ENCODE data around the gene EMC9.

EMC9 gene

GRCh38 chr14:24151404-24152080, 10.2 kb upstream of the EMC9 start:
- Histone ChIP-seq H3K4me3 (ENCODE audit: low read length) (no peak overlapping the region), H3K9ac (ENCODE audit: low read length) (no peak overlapping the region), H3K36me3 (ENCODE audit: control insufficient read depth, insufficient read depth, low read length) (peaks cover 22% of the 10 kb centered on the region), H3K4me1 (ENCODE audit: control insufficient read depth, insufficient read depth, low read length) (peaks cover 7% of the 10 kb centered on the region), H3K27me3 (ENCODE audit: control insufficient read depth, insufficient read depth, low read length) (no peaks in the 10 kb centered on the region), H3K9me3 (ENCODE audit: control insufficient read depth, low read length) (no peaks in the 10 kb centered on the region)

GRCh38 chr14:24150993-24151392, 9.6 kb upstream of the EMC9 start:
- H3K36me3 ChIP-seq (ENCODE audit: control insufficient read depth, insufficient read depth, low read length): peaks cover 22% of the 10 kb centered on the region
- H3K9me3 ChIP-seq (ENCODE audit: control insufficient read depth, low read length): no peaks in the 10 kb centered on the region
- H3K4me3 ChIP-seq (ENCODE audit: low read length): no peak overlapping the region
- H3K27me3 ChIP-seq (ENCODE audit: control insufficient read depth, insufficient read depth, low read length): no peaks in the 10 kb centered on the region
- no peak overlapping the region for H3K9ac ChIP-seq (ENCODE audit: low read length)
- H3K4me1 ChIP-seq (ENCODE audit: control insufficient read depth, insufficient read depth, low read length): peaks cover 7% of the 10 kb centered on the region

DNA sequence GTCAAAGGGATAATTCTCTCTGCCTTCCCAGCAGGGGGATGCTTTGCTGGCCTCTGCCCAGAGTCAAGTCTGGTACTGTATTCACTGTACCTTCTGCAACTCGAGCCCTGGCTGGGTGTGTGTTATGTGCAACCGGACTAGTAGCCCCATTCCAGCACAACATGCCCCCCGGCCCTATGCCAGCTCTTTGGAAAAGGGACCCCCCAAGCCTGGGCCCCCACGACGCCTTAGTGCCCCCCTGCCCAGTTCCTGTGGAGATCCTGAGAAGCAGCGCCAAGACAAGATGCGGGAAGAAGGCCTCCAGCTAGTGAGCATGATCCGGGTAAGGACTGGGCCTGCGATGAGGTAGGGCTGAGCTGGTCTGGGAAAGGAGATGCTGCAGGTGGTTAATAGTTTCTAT, 9.2 kb upstream of the EMC9 start:
- no peaks in the 10 kb centered on the region for H3K27me3 ChIP-seq (ENCODE audit: control insufficient read depth, insufficient read depth, low read length)
- peaks cover 18% of the 10 kb centered on the region for H3K36me3 ChIP-seq (ENCODE audit: control insufficient read depth, insufficient read depth, low read length)
- H3K4me3 ChIP-seq (ENCODE audit: low read length): no peak overlapping the region
- no peak overlapping the region for H3K9ac ChIP-seq (ENCODE audit: low read length)
- H3K9me3 ChIP-seq (ENCODE audit: control insufficient read depth, low read length): no peaks in the 10 kb centered on the region
- H3K4me1 ChIP-seq (ENCODE audit: control insufficient read depth, insufficient read depth, low read length): peaks cover 11% of the 10 kb centered on the region

DNA sequence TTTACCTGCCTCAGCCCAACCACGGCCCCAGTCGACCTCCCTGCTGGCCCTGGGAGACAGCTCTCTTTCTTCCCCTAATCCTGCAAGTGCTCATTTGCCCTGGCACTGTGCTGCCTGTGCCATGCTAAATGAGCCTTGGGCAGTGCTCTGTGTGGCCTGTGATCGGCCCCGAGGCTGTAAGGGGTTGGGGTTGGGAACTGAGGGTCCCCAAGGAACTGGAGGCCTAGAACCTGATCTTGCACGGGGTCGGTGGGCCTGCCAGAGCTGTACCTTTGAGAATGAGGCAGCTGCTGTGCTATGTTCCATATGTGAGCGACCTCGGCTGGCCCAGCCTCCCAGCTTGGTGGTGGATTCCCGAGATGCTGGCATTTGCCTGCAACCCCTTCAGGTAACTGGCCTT, 8.7 kb upstream of the EMC9 start:
- Histone ChIP-seq H3K9ac (ENCODE audit: low read length) (no peak overlapping the region), H3K9me3 (ENCODE audit: control insufficient read depth, low read length) (no peaks in the 10 kb centered on the region), H3K36me3 (ENCODE audit: control insufficient read depth, insufficient read depth, low read length) (peaks cover 14% of the 10 kb centered on the region), H3K27me3 (ENCODE audit: control insufficient read depth, insufficient read depth, low read length) (no peaks in the 10 kb centered on the region), H3K4me1 (ENCODE audit: control insufficient read depth, insufficient read depth, low read length) (peaks cover 17% of the 10 kb centered on the region), H3K4me3 (ENCODE audit: low read length) (no peak overlapping the region)

GRCh38 chr14:24149302-24149969, 8.0 kb upstream of the EMC9 start:
- Histone ChIP-seq H3K27me3 (ENCODE audit: control insufficient read depth, insufficient read depth, low read length) (no peaks in the 10 kb centered on the region), H3K36me3 (ENCODE audit: control insufficient read depth, insufficient read depth, low read length) (peaks cover 11% of the 10 kb centered on the region), H3K9ac (ENCODE audit: low read length) (no peak overlapping the region), H3K9me3 (ENCODE audit: control insufficient read depth, low read length) (no peaks in the 10 kb centered on the region), H3K4me1 (ENCODE audit: control insufficient read depth, insufficient read depth, low read length) (peaks cover 18% of the 10 kb centered on the region), H3K4me3 (ENCODE audit: low read length) (no peak overlapping the region)

GRCh38 chr14:24147761-24148428, 6.5 kb upstream of the EMC9 start:
- H3K4me3 ChIP-seq (ENCODE audit: low read length): peak overlapping the region; percentile 72
- no peaks in the 10 kb centered on the region for H3K9me3 ChIP-seq (ENCODE audit: control insufficient read depth, low read length)
- peaks cover 20% of the 10 kb centered on the region for H3K36me3 ChIP-seq (ENCODE audit: control insufficient read depth, insufficient read depth, low read length)
- peaks cover 18% of the 10 kb centered on the region for H3K4me1 ChIP-seq (ENCODE audit: control insufficient read depth, insufficient read depth, low read length)
- no peaks in the 10 kb centered on the region for H3K27me3 ChIP-seq (ENCODE audit: control insufficient read depth, insufficient read depth, low read length)
- peak overlapping the region; percentile 74 for H3K9ac ChIP-seq (ENCODE audit: low read length)

DNA sequence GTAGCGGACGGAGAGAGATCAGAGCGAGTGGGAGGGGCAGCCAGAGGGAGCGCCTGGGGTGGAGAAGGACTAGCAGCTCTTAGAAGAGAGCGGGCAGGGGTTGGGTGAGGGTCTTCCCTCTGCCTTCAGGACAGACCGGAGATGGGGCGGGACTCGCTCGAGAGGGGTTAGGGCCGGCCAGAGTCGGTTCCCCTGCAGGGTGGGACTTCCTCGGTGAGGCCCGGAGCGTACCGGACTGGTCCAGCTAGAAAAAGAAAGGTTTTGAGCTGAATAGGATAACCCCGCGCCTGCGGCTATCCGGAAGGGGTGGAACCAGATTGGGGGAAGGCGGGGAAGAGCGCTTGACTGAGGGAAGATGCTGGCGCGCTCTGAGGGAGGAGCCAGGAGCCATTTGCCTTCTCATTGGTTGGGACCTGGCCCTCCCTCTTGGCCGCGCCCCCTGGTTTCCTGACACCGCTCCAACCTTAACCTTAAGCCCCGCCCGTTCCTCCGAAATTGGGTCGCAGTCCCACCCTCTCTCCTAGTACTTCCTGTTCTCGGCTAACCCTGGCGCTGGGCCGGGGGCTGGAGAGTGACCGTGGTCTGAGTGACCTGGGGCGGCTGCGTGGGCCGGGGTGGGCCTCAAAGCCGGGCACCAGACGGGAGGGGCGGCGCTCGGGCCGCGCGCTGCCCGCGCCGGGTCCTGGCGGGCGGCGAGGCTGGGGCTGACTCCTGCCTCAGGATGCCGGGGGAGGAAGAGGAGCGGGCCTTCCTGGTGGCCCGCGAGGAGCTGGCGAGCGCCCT, 5.8 kb upstream of the EMC9 start, which contains the start of gene RNF31:
Gene RNF31, plus strand, starts transcription at position 521 of the 783 bp plus-strand sequence. Its CDS starts 201 bp downstream, at position 722.
- Histone ChIP-seq H3K4me1 (ENCODE audit: control insufficient read depth, insufficient read depth, low read length) (peaks cover 19% of the 10 kb centered on the region), H3K36me3 (ENCODE audit: control insufficient read depth, insufficient read depth, low read length) (peaks cover 20% of the 10 kb centered on the region)

GRCh38 chr14:24146453-24146977, 5.1 kb upstream of the EMC9 start, which contains the start of gene PSME2:
Gene PSME2 (minus strand): TSS chr14:24146610. CDS start chr14:24146581, 29 bp downstream.
- H3K4me1 ChIP-seq (ENCODE audit: control insufficient read depth, insufficient read depth, low read length): peaks cover 24% of the 10 kb centered on the region
- no peaks in the 10 kb centered on the region for H3K9me3 ChIP-seq (ENCODE audit: control insufficient read depth, low read length)
- peak within 1 kb of the TSS; percentile 76 for H3K4me3 ChIP-seq (ENCODE audit: low read length)
- peak within 1 kb of the TSS; percentile 74 for H3K9ac ChIP-seq (ENCODE audit: low read length)
- H3K27me3 ChIP-seq (ENCODE audit: control insufficient read depth, insufficient read depth, low read length): no peaks in the 10 kb centered on the region
- peaks cover 15% of the 10 kb centered on the region for H3K36me3 ChIP-seq (ENCODE audit: control insufficient read depth, insufficient read depth, low read length)

More for the DNA sequence above, 5.8 kb upstream of the EMC9 start, which contains the start of gene RNF31:
- Histone ChIP-seq H3K27me3 (ENCODE audit: control insufficient read depth, insufficient read depth, low read length) (no peaks in the 10 kb centered on the region), H3K9ac (ENCODE audit: low read length) (peak within 1 kb of the TSS; percentile 74), H3K9me3 (ENCODE audit: control insufficient read depth, low read length) (no peaks in the 10 kb centered on the region), H3K4me3 (ENCODE audit: low read length) (peak within 1 kb of the TSS; percentile 76)

DNA sequence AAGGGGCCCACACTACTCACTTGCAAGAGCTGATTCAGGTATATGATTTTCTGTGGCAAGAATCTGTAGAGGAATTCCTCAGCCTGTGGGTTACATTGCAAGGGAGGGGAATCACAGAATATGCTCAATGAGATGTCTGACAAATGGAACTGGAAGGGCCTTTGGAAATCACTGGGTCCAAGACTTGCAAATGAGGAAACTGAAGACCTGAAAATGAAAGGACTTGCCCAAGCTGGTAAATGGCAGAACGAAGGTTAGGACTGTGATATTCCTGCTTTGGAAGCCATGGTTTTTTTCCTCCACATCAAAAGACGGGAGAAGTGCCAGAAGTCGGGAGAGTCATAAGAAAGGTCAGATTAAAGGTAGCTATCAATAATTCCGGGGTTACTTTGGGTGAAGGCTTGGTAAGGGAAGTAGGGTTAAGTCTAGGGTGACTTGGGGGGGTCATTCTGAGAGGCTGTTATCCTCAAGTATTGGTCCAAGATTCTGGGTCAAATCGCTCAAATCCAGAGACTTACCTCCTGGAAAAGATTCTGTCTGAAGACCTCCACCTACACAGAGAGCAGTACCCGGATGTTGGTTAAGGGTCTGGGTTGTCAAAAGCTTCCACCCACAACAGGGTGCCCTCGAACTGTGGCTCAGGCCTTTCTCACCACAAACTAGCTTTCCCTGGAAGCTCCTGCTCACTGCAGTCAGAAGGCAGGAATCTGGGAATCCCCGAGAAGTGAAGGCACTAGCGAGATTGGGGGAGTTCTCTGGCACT, 4.5 kb upstream of the EMC9 start:
- Histone ChIP-seq H3K4me1 (ENCODE audit: control insufficient read depth, insufficient read depth, low read length) (peaks cover 24% of the 10 kb centered on the region), H3K9me3 (ENCODE audit: control insufficient read depth, low read length) (no peaks in the 10 kb centered on the region), H3K27me3 (ENCODE audit: control insufficient read depth, insufficient read depth, low read length) (no peaks in the 10 kb centered on the region), H3K9ac (ENCODE audit: low read length) (peak overlapping the region; percentile 74), H3K4me3 (ENCODE audit: low read length) (peak overlapping the region; percentile 76), H3K36me3 (ENCODE audit: control insufficient read depth, insufficient read depth, low read length) (peaks cover 10% of the 10 kb centered on the region)

DNA sequence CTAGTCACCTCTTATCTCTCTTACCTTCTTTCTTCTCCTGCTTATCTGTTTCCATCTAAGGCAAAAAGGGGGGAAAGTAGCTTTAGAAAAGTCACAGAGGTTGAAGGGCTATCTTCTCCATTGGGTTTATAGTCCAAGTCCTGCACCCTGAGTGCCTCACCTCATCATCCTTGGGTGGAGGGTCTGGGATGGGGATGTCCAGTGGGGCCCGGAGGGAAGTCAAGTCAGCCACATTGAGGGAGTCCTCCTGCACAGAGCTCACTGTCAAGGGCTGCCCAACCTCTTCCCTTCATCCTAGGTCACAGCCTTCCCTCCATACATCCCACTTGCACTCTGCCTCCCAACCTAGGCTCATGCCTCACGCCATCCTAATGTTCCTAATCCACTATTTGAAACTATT, 3.8 kb upstream of the EMC9 start:
- peak overlapping the region; percentile 76 for H3K4me3 ChIP-seq (ENCODE audit: low read length)
- peak overlapping the region; percentile 74 for H3K9ac ChIP-seq (ENCODE audit: low read length)
- H3K27me3 ChIP-seq (ENCODE audit: control insufficient read depth, insufficient read depth, low read length): no peaks in the 10 kb centered on the region
- peaks cover 9% of the 10 kb centered on the region for H3K36me3 ChIP-seq (ENCODE audit: control insufficient read depth, insufficient read depth, low read length)
- no peaks in the 10 kb centered on the region for H3K9me3 ChIP-seq (ENCODE audit: control insufficient read depth, low read length)
- peaks cover 24% of the 10 kb centered on the region for H3K4me1 ChIP-seq (ENCODE audit: control insufficient read depth, insufficient read depth, low read length)

- Histone ChIP-seq H3K4me3 (ENCODE audit: low read length) (no peak overlapping the region), H3K9ac (ENCODE audit: low read length) (no peak overlapping the region), H3K4me1 (ENCODE audit: control insufficient read depth, insufficient read depth, low read length) (peaks cover 27% of the 10 kb centered on the region), H3K36me3 (ENCODE audit: control insufficient read depth, insufficient read depth, low read length) (peaks cover 9% of the 10 kb centered on the region), H3K9me3 (ENCODE audit: control insufficient read depth, low read length) (no peaks in the 10 kb centered on the region), H3K27me3 (ENCODE audit: control insufficient read depth, insufficient read depth, low read length) (no peaks in the 10 kb centered on the region)
Observed at GRCh38 chr14:24144451-24144850, 3.1 kb upstream of the EMC9 start.

Measured in mucosa of stomach (tissue), 1 donor.